Measurements from ENCODE around the gene MEA1. TPM values are rescaled to one million over a fixed set of nuclear protein-coding genes. Genes with fewer than 3 reads are reported as not detected.
A peak's percentile ranks its signal among the peaks of the same experiment; 100 is the strongest.

The MEA1 gene
- total RNA-seq, 1 donor, result 47.4 TPM

GRCh38 chr6:43016176-43016942, 2.6 kb upstream of the MEA1 start:
- Histone ChIP-seq H3K27ac (ENCODE audit: low read depth, low read length) (peak overlapping the region; percentile 43), H4K20me1 (ENCODE audit: insufficient read depth, low read length) (peaks cover 34% of the 10 kb centered on the region), H3K4me1 (ENCODE audit: insufficient read depth, low read length) (peaks cover 38% of the 10 kb centered on the region), H3K9me3 (ENCODE audit: low read depth, low read length) (no peaks in the 10 kb centered on the region), H3K4me2 (ENCODE audit: insufficient read depth, low read length) (peak overlapping the region; percentile 58), H3K36me3 (ENCODE audit: insufficient read depth, low read length) (peaks cover 49% of the 10 kb centered on the region), H3K4me3 (ENCODE audit: insufficient read depth, low read length) (peak overlapping the region; percentile 27), H3K27me3 (ENCODE audit: insufficient read depth, low read length) (no peaks in the 10 kb centered on the region), H2AFZ (ENCODE audit: low read length) (no peak overlapping the region), H3K79me2 (ENCODE audit: insufficient read depth, low read length) (peaks cover 87% of the 10 kb centered on the region)
- TF ChIP-seq, protein P1, sequence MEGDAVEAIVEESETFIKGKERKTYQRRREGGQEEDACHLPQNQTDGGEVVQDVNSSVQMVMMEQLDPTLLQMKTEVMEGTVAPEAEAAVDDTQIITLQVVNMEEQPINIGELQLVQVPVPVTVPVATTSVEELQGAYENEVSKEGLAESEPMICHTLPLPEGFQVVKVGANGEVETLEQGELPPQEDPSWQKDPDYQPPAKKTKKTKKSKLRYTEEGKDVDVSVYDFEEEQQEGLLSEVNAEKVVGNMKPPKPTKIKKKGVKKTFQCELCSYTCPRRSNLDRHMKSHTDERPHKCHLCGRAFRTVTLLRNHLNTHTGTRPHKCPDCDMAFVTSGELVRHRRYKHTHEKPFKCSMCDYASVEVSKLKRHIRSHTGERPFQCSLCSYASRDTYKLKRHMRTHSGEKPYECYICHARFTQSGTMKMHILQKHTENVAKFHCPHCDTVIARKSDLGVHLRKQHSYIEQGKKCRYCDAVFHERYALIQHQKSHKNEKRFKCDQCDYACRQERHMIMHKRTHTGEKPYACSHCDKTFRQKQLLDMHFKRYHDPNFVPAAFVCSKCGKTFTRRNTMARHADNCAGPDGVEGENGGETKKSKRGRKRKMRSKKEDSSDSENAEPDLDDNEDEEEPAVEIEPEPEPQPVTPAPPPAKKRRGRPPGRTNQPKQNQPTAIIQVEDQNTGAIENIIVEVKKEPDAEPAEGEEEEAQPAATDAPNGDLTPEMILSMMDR (IDR thresholded peaks at IDR 0.05; ENCODE audit: extremely low read depth, low read depth, low read length), result no peak
- peak; percentile 86 for DNase-seq (ENCODE audit: insufficient read length, low spot score, missing footprints)

DNA sequence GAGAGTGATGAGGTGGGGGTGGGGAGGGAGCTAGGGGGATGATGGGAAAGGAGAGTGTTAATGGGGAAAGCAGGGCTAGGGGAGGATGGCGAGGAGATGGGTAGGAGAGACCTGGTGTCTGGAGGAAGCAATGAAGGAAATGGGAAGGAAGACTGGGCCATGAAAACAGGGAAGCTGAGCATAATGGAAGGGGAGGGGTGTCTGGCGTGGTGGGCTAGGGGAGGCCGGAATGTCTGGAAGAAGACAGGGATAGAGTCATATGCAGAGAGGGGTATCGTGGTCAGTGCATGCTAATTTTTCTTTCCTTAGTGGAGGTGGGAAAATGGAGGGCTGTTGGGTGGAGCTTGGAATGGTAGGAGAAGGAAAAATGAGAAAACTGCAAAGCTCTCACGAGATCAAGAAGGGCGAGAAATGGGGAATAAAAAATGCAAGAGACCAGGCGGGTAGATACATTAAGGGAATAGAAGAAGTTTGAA, 726 bp upstream of the MEA1 start:
- Histone ChIP-seq H3K27me3 (ENCODE audit: insufficient read depth, low read length) (no peaks in the 10 kb centered on the region), H3K36me3 (ENCODE audit: insufficient read depth, low read length) (peaks cover 55% of the 10 kb centered on the region), H3K4me3 (ENCODE audit: insufficient read depth, low read length) (peak overlapping the region; percentile 98), H3K27ac (ENCODE audit: low read depth, low read length) (peak overlapping the region; percentile 87), H3K79me2 (ENCODE audit: insufficient read depth, low read length) (peaks cover 87% of the 10 kb centered on the region), H3K4me1 (ENCODE audit: insufficient read depth, low read length) (peaks cover 28% of the 10 kb centered on the region), H3K4me2 (ENCODE audit: insufficient read depth, low read length) (peak overlapping the region; percentile 95), H4K20me1 (ENCODE audit: insufficient read depth, low read length) (peaks cover 34% of the 10 kb centered on the region), H2AFZ (ENCODE audit: low read length) (peak overlapping the region; percentile 79), H3K9me3 (ENCODE audit: low read depth, low read length) (no peaks in the 10 kb centered on the region)
- DNase-seq (ENCODE audit: insufficient read length, low spot score, missing footprints), result peak; percentile 92
- TF ChIP-seq, protein P1 (IDR thresholded peaks at IDR 0.05; ENCODE audit: extremely low read depth, low read depth, low read length), result no peak

GRCh38 chr6:43013097-43013842, 476 bp downstream of the MEA1 start:
- Histone ChIP-seq H3K27me3 (ENCODE audit: insufficient read depth, low read length) (no peaks in the 10 kb centered on the region), H3K79me2 (ENCODE audit: insufficient read depth, low read length) (peaks cover 80% of the 10 kb centered on the region), H3K4me3 (ENCODE audit: insufficient read depth, low read length) (peak overlapping the region; percentile 98), H4K20me1 (ENCODE audit: insufficient read depth, low read length) (peaks cover 34% of the 10 kb centered on the region), H3K36me3 (ENCODE audit: insufficient read depth, low read length) (peaks cover 53% of the 10 kb centered on the region), H3K4me1 (ENCODE audit: insufficient read depth, low read length) (peaks cover 28% of the 10 kb centered on the region), H3K9me3 (ENCODE audit: low read depth, low read length) (no peaks in the 10 kb centered on the region), H3K27ac (ENCODE audit: low read depth, low read length) (peak overlapping the region; percentile 57), H2AFZ (ENCODE audit: low read length) (peak overlapping the region; percentile 91), H3K4me2 (ENCODE audit: insufficient read depth, low read length) (peak overlapping the region; percentile 95)
- DNase-seq (ENCODE audit: insufficient read length, low spot score, missing footprints), result peak; percentile 83
- TF ChIP-seq, protein P1 (IDR thresholded peaks at IDR 0.05; ENCODE audit: extremely low read depth, low read depth, low read length), result no peak

DNA sequence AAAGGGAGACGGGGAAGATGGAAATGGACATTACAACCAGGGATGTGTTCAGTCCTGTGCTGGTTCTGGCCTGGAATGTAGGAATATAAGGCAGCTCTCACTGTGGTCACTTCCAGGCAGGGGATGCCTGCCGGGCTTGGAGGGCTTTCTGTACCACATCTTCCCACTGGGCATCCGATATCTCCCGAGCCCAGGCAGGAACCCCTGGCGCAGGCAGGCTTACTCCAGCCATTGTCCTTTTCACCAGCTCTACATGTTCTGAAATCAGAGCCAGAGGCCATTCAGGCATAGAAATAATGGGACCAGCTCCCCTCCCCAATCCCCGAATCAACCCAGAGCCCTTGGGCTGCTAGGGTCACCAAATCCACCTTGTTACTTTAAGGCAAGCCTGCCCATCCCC, 1.4 kb downstream of the MEA1 start:
- Histone ChIP-seq H3K27ac (ENCODE audit: low read depth, low read length) (no peak overlapping the region), H3K4me2 (ENCODE audit: insufficient read depth, low read length) (peak overlapping the region; percentile 95), H3K4me3 (ENCODE audit: insufficient read depth, low read length) (peak overlapping the region; percentile 98), H3K79me2 (ENCODE audit: insufficient read depth, low read length) (peaks cover 71% of the 10 kb centered on the region), H2AFZ (ENCODE audit: low read length) (no peak overlapping the region), H3K9me3 (ENCODE audit: low read depth, low read length) (no peaks in the 10 kb centered on the region), H3K36me3 (ENCODE audit: insufficient read depth, low read length) (peaks cover 53% of the 10 kb centered on the region), H3K4me1 (ENCODE audit: insufficient read depth, low read length) (peaks cover 28% of the 10 kb centered on the region), H4K20me1 (ENCODE audit: insufficient read depth, low read length) (peaks cover 29% of the 10 kb centered on the region), H3K27me3 (ENCODE audit: insufficient read depth, low read length) (no peaks in the 10 kb centered on the region)
- no peak for DNase-seq (ENCODE audit: insufficient read length, low spot score, missing footprints)
- TF ChIP-seq, protein P1 (IDR thresholded peaks at IDR 0.05; ENCODE audit: extremely low read depth, low read depth, low read length), result no peak

All from osteoblast (primary cell).